Motor neuron (in vitro differentiated cells): Measurements from ENCODE around the gene EBF4. TPM values are rescaled to one million over a fixed set of nuclear protein-coding genes. Genes with fewer than 3 reads are reported as not detected.

Source experiments
- ATAC-seq, 8 experiments: fragments of 200-7000 bp; cut with Tn5 transposase; replicated peaks in 6 of 8; 2 replicates each; pipeline ENCODE4 v1.8.0; 2021; ENCODE audit warnings: mild to moderate bottlenecking in 8 of 8, moderate library complexity in 8 of 8
- H3K27ac ChIP-seq, 2 donors: fragments of 250-450 bp; sonication (Bioruptor Pico); 2 replicates each; pipeline ENCODE4 v1.9.0; 2021; ENCODE audit warnings: antibody characterized with exemption in 2 of 2, mild to moderate bottlenecking in 2 of 2, moderate library complexity in 1 of 2
- H3K4me1 ChIP-seq, 2 donors: fragments of 250-450 bp; sonication (Bioruptor Pico); replicated peaks in 1 of 2; 2 replicates each; pipeline ENCODE4 v1.6.1; 2021; ENCODE audit warnings: antibody characterized with exemption in 2 of 2, mild to moderate bottlenecking in 2 of 2, moderate library complexity in 1 of 2
- H3K4me3 ChIP-seq, 5 donors: fragments of 250-450 bp; sonication (Bioruptor Pico); 2 replicates each; pipeline ENCODE4 v1.9.0; 2021; ENCODE audit warnings: antibody characterized with exemption in 5 of 5, mild to moderate bottlenecking in 5 of 5, moderate library complexity in 4 of 5
- WGBS, 10 experiments: fragments of 450-650 bp; shearing (Covaris generic); methylation state at CpG; one replicate each; pipeline ENCODE4 v1.0.0; 2022; 5-methylcytosine and 5-hydroxymethylcytosine counted together
- in situ Hi-C, 9 experiments: fragments of 400-800 bp; cut with MboI; loops; one replicate each; pipeline ENCODE4 v1.15.0; 2021; ENCODE audit warnings: low sequenced_read_pairs in 9 of 9, low pct_unique_long_range_greater_than_20kb in 2 of 9; ENCODE audit not compliant: unreplicated experiment in 9 of 9
- total RNA-seq, 8 experiments: library from RNA; unstranded; fragments of 300-600 nt; gene quantifications; 2 replicates each; pipeline versions ENCODE4 v1.2.3 to v1.2.4, GENCODE V29; 2022

EBF4 gene
- total RNA-seq, 8 experiments from 2014 or later, result 1.4 to 14.3 (median 8.2) TPM

- no peaks in the 10 kb centered on the region for H3K4me1 ChIP-seq
- in situ Hi-C loops, result no loop called here
- no peak overlapping the region for H3K27ac ChIP-seq
- no peak for ATAC-seq
- no peak overlapping the region for H3K4me3 ChIP-seq
- WGBS, 10 experiments, result 14 to 63% (median 24%) methylated on average over 1 to 3 of the region's 3 CpGs
Measured at GRCh38 chr20:2780948-2781347, 88.4 kb downstream of the EBF4 start.

- Histone ChIP-seq H3K27ac (no peak overlapping the region), H3K4me1 (no peaks in the 10 kb centered on the region), H3K4me3 (no peak overlapping the region)
- ATAC-seq, result no peak
- in situ Hi-C loops, result no loop called here
- 30 to 84% (median 64%) methylated on average over 3 to 6 of the region's 6 CpGs for WGBS, 10 experiments
Measured at GRCh38 chr20:2783908-2784566, 91.5 kb downstream of the EBF4 start.

- in situ Hi-C loops, result no loop called here
- no peak for ATAC-seq
- H3K4me1 ChIP-seq, result no peaks in the 10 kb centered on the region
- no peak overlapping the region for H3K4me3 ChIP-seq
- H3K27ac ChIP-seq, result no peak overlapping the region
- 62 to 100% (median 88%) methylated on average over 1 to 4 of the region's 6 CpGs; no CpG with 5 or more reads in 2 of the 10 experiments for WGBS, 10 experiments
Measured at GRCh38 chr20:2793471-2793870, 100.9 kb downstream of the EBF4 start.

- no peak for ATAC-seq
- WGBS, 10 experiments, result 19 to 100% (median 94%) methylated on average over 1 to 10 of the region's 23 CpGs; no CpG with 5 or more reads in 5 of the 10 experiments
- H3K4me3 ChIP-seq, result no peak overlapping the region
- in situ Hi-C loops, result no loop called here
- peaks cover 2 to 5% of the 10 kb centered on the region in 2 donors for H3K4me1 ChIP-seq
- no peak overlapping the region for H3K27ac ChIP-seq
Measured at GRCh38 chr20:2794202-2794748, 101.7 kb downstream of the EBF4 start.

- H3K4me1 ChIP-seq, result peaks cover 7 to 9% of the 10 kb centered on the region in 2 donors
- 20 to 100% (median 90%) methylated on average over 1 to 8 of the region's 11 CpGs; no CpG with 5 or more reads in 5 of the 10 experiments for WGBS, 10 experiments
- ATAC-seq, result no peak
- in situ Hi-C loops, result no loop called here
- no peak overlapping the region for H3K4me3 ChIP-seq
- no peak overlapping the region for H3K27ac ChIP-seq
Measured at GRCh38 chr20:2794866-2795447, 102.4 kb downstream of the EBF4 start.

GRCh38 chr20:2795451-2795850 is 102.9 kb downstream of the EBF4 start:
- in situ Hi-C loops, result no loop called here
- Histone ChIP-seq H3K27ac (no peak overlapping the region), H3K4me1 (peaks cover 7 to 9% of the 10 kb centered on the region in 2 donors), H3K4me3 (no peak overlapping the region)
- ATAC-seq, result no peak
- WGBS, 10 experiments, result 40 to 98% (median 94%) methylated on average over 2 to 12 of the region's 24 CpGs; no CpG with 5 or more reads in 4 of the 10 experiments

- no peak overlapping the region for H3K27ac ChIP-seq
- no peak overlapping the region for H3K4me3 ChIP-seq
- WGBS, 10 experiments, result 24 to 100% methylated on average over 1 to 3 of the region's 20 CpGs; no CpG with 5 or more reads in 8 of the 10 experiments
- ATAC-seq, result no peak
- H3K4me1 ChIP-seq, result peaks cover 7 to 9% of the 10 kb centered on the region in 2 donors
- in situ Hi-C loops, result no loop called here
Measured at GRCh38 chr20:2796011-2796660, 103.6 kb downstream of the EBF4 start.

- in situ Hi-C loops, result no loop called here
- Histone ChIP-seq H3K27ac (no peak overlapping the region), H3K4me3 (no peak overlapping the region), H3K4me1 (peaks cover 7 to 9% of the 10 kb centered on the region in 2 donors)
- ATAC-seq, result no peak
- 0 to 100% (median 77%) methylated on average over 1 to 9 of the region's 16 CpGs; no CpG with 5 or more reads in 2 of the 10 experiments for WGBS, 10 experiments
Measured at GRCh38 chr20:2797136-2797983, 104.8 kb downstream of the EBF4 start.

- H3K27ac ChIP-seq, result no peak overlapping the region
- H3K4me1 ChIP-seq, result peaks cover 7 to 9% of the 10 kb centered on the region in 2 donors
- in situ Hi-C loops, result no loop called here
- ATAC-seq, result no peak
- H3K4me3 ChIP-seq, result no peak overlapping the region
- 100% methylated on average over 1 to 5 of the region's 19 CpGs; no CpG with 5 or more reads in 7 of the 10 experiments for WGBS, 10 experiments
Measured at GRCh38 chr20:2798095-2798805, 105.7 kb downstream of the EBF4 start.

GRCh38 chr20:2798814-2799213 is 106.2 kb downstream of the EBF4 start:
- Histone ChIP-seq H3K27ac (no peak overlapping the region), H3K4me1 (peaks cover 7 to 9% of the 10 kb centered on the region in 2 donors), H3K4me3 (peak overlapping the region in 1 of 5 donors; percentile 55)
- no peak for ATAC-seq
- WGBS, 10 experiments, result 20 to 88% (median 75%) methylated on average over 1 to 5 of the region's 6 CpGs; no CpG with 5 or more reads in 3 of the 10 experiments
- in situ Hi-C loops, result no loop called here

GRCh38 chr20:2799271-2799670 is 106.7 kb downstream of the EBF4 start:
- Histone ChIP-seq H3K27ac (no peak overlapping the region), H3K4me1 (peaks cover 7 to 9% of the 10 kb centered on the region in 2 donors), H3K4me3 (peak overlapping the region; percentile 42 to 55 (median 54))
- ATAC-seq, result no peak
- WGBS, 10 experiments, result 8 to 77% (median 44%) methylated on average over 3 to 7 of the region's 9 CpGs; no CpG with 5 or more reads in 4 of the 10 experiments
- in situ Hi-C loops, result no loop called here
